Measurements from ENCODE around the gene WWC2.
"Not testable (repeated sequence)": the region's sequence is repeated elsewhere in the genome, so short reads cannot be mapped to it uniquely, and the experiment has no call there.

- not testable (repeated sequence) for TF ChIP-seq CTCF (IDR thresholded peaks at IDR 0.05; ENCODE audit: borderline replicate concordance, extremely low read depth, low read length, poor library complexity, severe bottlenecking); EZH2 (IDR thresholded peaks at IDR 0.05; ENCODE audit: borderline replicate concordance, low read depth, low read length, severe bottlenecking)
Observed at GRCh38 chr4:183121660-183122059, 22.6 kb downstream of the WWC2 start.
